PC-3 (cell line): Measurements from ENCODE around the gene PDLIM5. TPM values are rescaled to one million over a fixed set of nuclear protein-coding genes. Genes with fewer than 3 reads are reported as not detected.
A peak's percentile ranks its signal among the peaks of the same experiment; 100 is the strongest.

Experiments
- ATAC-seq: fragments of 200-7000 bp; cut with Tn5 transposase; 2 replicates; pipeline ENCODE4 v1.9.1; 2020; ENCODE audit warnings: mild to moderate bottlenecking, moderate library complexity
- BruUV-seq: library from RNA; stranded (reverse); fragments of 400-500 nt; replicated peaks from 2 replicates; lab custom pipeline; 2021; lab: Mats Ljungman, UMichigan
- CTCF ChIA-PET: fragments of 300-600 bp; sonication (Branson Sonifier 250); formaldehyde crosslinking; loops from one replicate; lab custom pipeline; 2022; ENCODE audit warnings: antibody characterized with exemption; lab: Charles Lee
- POLR2A ChIA-PET: fragments of 300-600 bp; sonication (Branson Sonifier 250); formaldehyde crosslinking; loops from one replicate; lab custom pipeline; 2022; ENCODE audit warnings: antibody characterized with exemption; ENCODE audit not compliant: unreplicated experiment; lab: Charles Lee
- DNase-seq: peaks from one replicate; pipeline ENCODE4 v3.0.0-alpha.2; 2015
- H2AFZ ChIP-seq: fragments of 300-600 bp; sonication (generic); 2 replicates; pipeline ENCODE4 v1.6.0; 2016; ENCODE audit warnings: antibody characterized with exemption, low read length
- H3F3A ChIP-seq: fragments of 300-600 bp; sonication (generic); one replicate; pipeline ENCODE4 v1.6.0; 2017; ENCODE audit warnings: antibody characterized with exemption, low read length, control low read depth, mild to moderate bottlenecking; ENCODE audit not compliant: unreplicated experiment
- H3K27ac ChIP-seq: fragments of 300-600 bp; sonication (generic); 2 replicates; pipeline ENCODE4 v1.5.1; 2016; ENCODE audit warnings: mild to moderate bottlenecking, low read length
- H3K27me3 ChIP-seq: fragments of 300-600 bp; sonication (generic); 2 replicates; pipeline ENCODE4 v1.6.1; 2016; ENCODE audit warnings: low read length, mixed read lengths
- H3K36me3 ChIP-seq: fragments of 300-600 bp; sonication (generic); 2 replicates; pipeline ENCODE4 v1.6.1; 2016; ENCODE audit warnings: low read depth, mixed run types, low read length, mixed read lengths
- H3K4me1 ChIP-seq: fragments of 300-600 bp; sonication (generic); 2 replicates; pipeline ENCODE4 v1.5.1; 2016; ENCODE audit warnings: low read length; ENCODE audit not compliant: insufficient read depth
- H3K4me2 ChIP-seq: fragments of 300-600 bp; sonication (generic); 2 replicates; pipeline ENCODE4 v1.6.0; 2016; ENCODE audit warnings: low read length
- H3K4me3 ChIP-seq: fragments of 300-600 bp; sonication (generic); 2 replicates; pipeline ENCODE4 v1.5.1; 2016; ENCODE audit warnings: mild to moderate bottlenecking, low read length, mixed read lengths
- H3K79me2 ChIP-seq: fragments of 300-600 bp; sonication (generic); 2 replicates; pipeline ENCODE4 v1.6.1; 2017; ENCODE audit warnings: low read length, mixed read lengths
- H3K9ac ChIP-seq: fragments of 300-600 bp; sonication (generic); 2 replicates; pipeline ENCODE4 v1.6.0; 2016; ENCODE audit warnings: mild to moderate bottlenecking, low read length
- H3K9me2 ChIP-seq: fragments of 300-600 bp; sonication (generic); replicated peaks from 2 replicates; pipeline ENCODE4 v1.6.1; 2016; ENCODE audit warnings: mixed run types, low read length, mixed read lengths
- H3K9me3 ChIP-seq: fragments of 300-600 bp; sonication (generic); 2 replicates; pipeline ENCODE4 v1.6.1; 2016; ENCODE audit warnings: low read length, mixed read lengths
- H4K20me1 ChIP-seq: fragments of 300-600 bp; sonication (generic); 2 replicates; pipeline ENCODE4 v1.6.1; 2016; ENCODE audit warnings: low read length, mixed read lengths
- CTCF ChIP-seq: fragments of 300-600 bp; sonication (generic); conservative IDR thresholded peaks from 2 replicates; pipeline ENCODE4 v1.5.1; 2017; ENCODE audit warnings: antibody characterized with exemption, low read depth, mild to moderate bottlenecking, low read length
- EZH2 ChIP-seq: fragments of 300-600 bp; sonication (generic); IDR thresholded peaks from one replicate; pipeline ENCODE4 v1.6.1; 2017; ENCODE audit warnings: antibody characterized with exemption, mild to moderate bottlenecking, low read length; ENCODE audit not compliant: unreplicated experiment
- EZH2phosphoT487 ChIP-seq: fragments of 300-600 bp; sonication (generic); IDR thresholded peaks from 2 replicates; pipeline ENCODE4 v1.6.1; 2018; ENCODE audit warnings: mild to moderate bottlenecking, antibody characterized with exemption, low read length, borderline replicate concordance
- intact Hi-C: fragments of 100-400 bp; cut with micrococcal nuclease; formaldehyde crosslinking; loops from 2 replicates; pipeline ENCODE4 v1.9.0; 2023
- total RNA-seq: library from RNA; depleted of rRNA; stranded (reverse); fragments of >200 nt; gene quantifications from 2 replicates; pipeline ENCODE4 v1.2.3, GENCODE V29; 2014

PDLIM5 gene
- total RNA-seq, 1 experiment from 2014 or later: 57.8 TPM

GRCh38 chr4:94578195-94578594, 126.5 kb downstream of the PDLIM5 start:
- DNase-seq (no peak), ATAC-seq (no peak)
- Histone ChIP-seq H3K4me2 (no peak overlapping the region), H3K27ac (no peak overlapping the region), H3K36me3 (0 out of 2 replicates have a peak, but pooled peaks cover 2% of the 10 kb centered on the region), H3K9ac (no peak overlapping the region), H3K79me2 (no peaks in the 10 kb centered on the region), H4K20me1 (no peaks in the 10 kb centered on the region), H3K9me2 (no peaks in the 10 kb centered on the region), H3K4me1 (peaks cover 4% of the 10 kb centered on the region; the same call in 1 of the 2 replicates), H3K27me3 (no peaks in the 10 kb centered on the region), H3K9me3 (no peaks in the 10 kb centered on the region), H3F3A (no peaks in the 10 kb centered on the region), H3K4me3 (no peak overlapping the region), H2AFZ (no peak overlapping the region)
- intact Hi-C loops: no loop called here
- TF ChIP-seq EZH2phosphoT487: no peak
- no peak for TF ChIP-seq EZH2
- TF ChIP-seq CTCF: no peak
- ChIA-PET CTCF (no interaction called here), POLR2A (no interaction called here)
- no TSS peak for BruUV-seq

GRCh38 chr4:94581766-94582165, 130.0 kb downstream of the PDLIM5 start:
- H3F3A ChIP-seq: no peaks in the 10 kb centered on the region
- no peak for TF ChIP-seq EZH2
- no peak for TF ChIP-seq EZH2phosphoT487
- H3K4me1 ChIP-seq: peaks cover 4% of the 10 kb centered on the region; the same call in 1 of the 2 replicates
- no peak overlapping the region for H2AFZ ChIP-seq
- H3K4me2 ChIP-seq: no peak overlapping the region
- H3K79me2 ChIP-seq: no peaks in the 10 kb centered on the region
- BruUV-seq: no TSS peak
- ATAC-seq (no peak), DNase-seq (no peak)
- POLR2A ChIA-PET: no interaction called here
- CTCF ChIA-PET: no interaction called here
- H3K9me2 ChIP-seq: no peaks in the 10 kb centered on the region
- no peaks in the 10 kb centered on the region for H3K27me3 ChIP-seq
- H3K36me3 ChIP-seq: 0 out of 2 replicates have a peak, but pooled peaks cover 2% of the 10 kb centered on the region
- intact Hi-C loops: no loop called here
- H3K27ac ChIP-seq: no peak overlapping the region
- H4K20me1 ChIP-seq: no peaks in the 10 kb centered on the region
- H3K4me3 ChIP-seq: no peak overlapping the region
- H3K9me3 ChIP-seq: no peaks in the 10 kb centered on the region
- no peak overlapping the region for H3K9ac ChIP-seq

- Histone ChIP-seq H3K27me3 (no peaks in the 10 kb centered on the region), H4K20me1 (no peaks in the 10 kb centered on the region), H3K4me2 (no peak overlapping the region), H3K9ac (no peak overlapping the region), H3K9me3 (no peaks in the 10 kb centered on the region), H3F3A (no peaks in the 10 kb centered on the region), H3K27ac (no peak overlapping the region), H3K4me1 (peaks cover 4% of the 10 kb centered on the region; the same call in 1 of the 2 replicates), H3K4me3 (no peak overlapping the region), H3K36me3 (0 out of 2 replicates have a peak, but pooled peaks cover 2% of the 10 kb centered on the region), H2AFZ (no peak overlapping the region), H3K9me2 (no peaks in the 10 kb centered on the region), H3K79me2 (no peaks in the 10 kb centered on the region)
- ChIA-PET CTCF (no interaction called here), POLR2A (no interaction called here)
- DNase-seq (peak; percentile 3), ATAC-seq (no peak)
- BruUV-seq: no TSS peak
- TF ChIP-seq EZH2phosphoT487: no peak
- TF ChIP-seq EZH2: no peak
- TF ChIP-seq CTCF: no peak
- intact Hi-C loops: no loop called here
These were observed 130.8 kb downstream of the PDLIM5 start for GRCh38 chr4:94582517-94582916.
